ENCODE data around the gene FICD.

Gene FICD

DNA sequence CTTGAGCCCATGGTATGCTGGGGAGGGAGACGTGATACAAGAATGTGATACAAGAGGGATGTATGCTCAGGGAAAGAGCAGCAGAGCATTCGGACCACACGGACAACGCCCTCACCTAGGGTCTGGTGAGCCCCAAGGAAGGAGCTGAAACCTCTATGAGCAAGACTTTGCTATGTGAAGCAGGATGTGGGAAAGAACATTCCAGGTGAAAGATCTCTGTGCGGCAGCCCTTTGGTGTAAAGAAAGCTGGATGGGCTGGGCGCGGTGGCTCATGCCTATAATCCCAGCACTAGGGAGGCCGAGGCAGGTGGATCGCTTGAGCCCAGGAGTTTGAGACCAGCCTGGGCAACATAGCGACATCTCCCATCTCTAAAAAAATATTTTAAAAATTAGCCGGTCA, 16.9 kb upstream of the FICD start:
- in situ Hi-C loops (cut with HindIII; ENCODE audit: low sequenced_read_pairs) = no loop called here

DNA sequence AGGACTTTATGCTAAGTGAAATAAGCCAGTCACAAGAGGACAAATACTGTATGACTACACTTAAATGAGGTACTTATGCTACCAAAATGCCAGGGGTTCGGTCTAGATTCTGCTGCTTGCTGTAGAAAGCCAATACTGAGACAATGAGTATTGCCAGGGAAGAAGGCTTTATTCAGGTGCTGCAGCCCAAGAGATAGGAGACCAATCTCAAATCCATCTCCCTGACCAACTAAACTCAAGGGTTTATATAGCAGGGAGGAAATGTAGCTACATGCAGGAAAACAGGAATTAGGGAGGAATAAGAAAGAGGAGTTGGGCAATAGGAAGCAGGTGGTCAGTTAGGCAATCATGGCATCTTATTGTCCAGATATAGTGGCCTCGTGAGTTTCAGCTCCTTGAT, 12.2 kb upstream of the FICD start:
- in situ Hi-C loops (cut with HindIII; ENCODE audit: low sequenced_read_pairs) = no loop called here

GRCh38 chr12:108505129-108505528, 9.9 kb upstream of the FICD start:
- in situ Hi-C loops (cut with HindIII; ENCODE audit: low sequenced_read_pairs) = no loop called here

DNA sequence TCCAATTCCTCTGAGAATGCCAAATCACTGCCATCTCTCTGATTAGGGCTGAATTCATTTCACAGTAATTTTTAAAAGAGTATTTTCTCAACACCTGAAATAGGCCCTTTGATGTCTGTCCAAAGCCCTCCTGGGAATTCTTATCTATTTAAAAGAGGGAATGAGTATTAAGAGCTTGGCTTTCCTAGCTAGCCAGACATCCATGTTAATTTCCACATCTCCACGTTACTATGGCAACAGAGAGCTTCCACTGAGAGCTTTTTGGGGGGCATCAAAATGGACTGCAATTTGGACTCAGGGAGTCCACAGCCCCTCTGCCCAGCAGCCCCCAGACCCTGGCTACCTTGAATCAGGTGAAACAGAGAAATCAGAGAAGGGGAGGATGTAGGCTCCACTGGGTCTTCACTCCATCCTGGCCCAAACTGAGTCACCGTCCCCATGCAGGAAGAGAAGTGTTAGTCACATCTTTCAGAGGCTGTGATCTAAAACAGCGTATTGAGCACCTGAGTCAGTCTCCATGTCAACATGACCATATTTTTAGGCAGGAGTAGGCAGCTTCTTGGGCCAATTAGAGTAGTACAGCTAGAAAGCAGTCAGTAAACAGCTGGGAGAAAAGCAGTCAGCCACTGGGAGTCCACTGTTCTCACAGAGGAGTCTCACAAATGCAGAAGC, 7.0 kb upstream of the FICD start:
- in situ Hi-C loops (cut with HindIII; ENCODE audit: low sequenced_read_pairs) = no loop called here

GRCh38 chr12:108509806-108510205, 5.3 kb upstream of the FICD start:
- in situ Hi-C loops (cut with HindIII; ENCODE audit: low sequenced_read_pairs) = no loop called here

DNA sequence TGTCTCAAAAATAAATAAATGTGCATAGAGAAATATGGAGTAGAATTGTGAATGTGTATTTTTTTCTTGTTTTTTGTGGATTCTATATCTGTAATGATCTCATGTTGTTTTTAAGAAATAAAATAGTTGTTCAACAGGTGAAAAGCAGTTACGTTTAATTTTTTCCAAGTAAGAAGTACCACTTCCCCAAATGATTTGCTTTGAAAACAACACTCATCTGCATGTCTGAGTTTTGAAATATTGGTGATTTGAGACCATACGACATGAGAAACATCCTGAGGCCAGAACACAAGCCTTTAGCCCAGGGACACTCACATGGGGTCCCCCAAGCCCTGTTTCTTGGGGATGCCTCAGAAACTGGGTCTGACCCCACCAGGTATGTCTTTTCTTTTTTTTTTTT, 4.2 kb upstream of the FICD start:
- in situ Hi-C loops (cut with HindIII; ENCODE audit: low sequenced_read_pairs) = no loop called here

GRCh38 chr12:108511633-108512540, 3.2 kb upstream of the FICD start:
- in situ Hi-C loops (cut with HindIII; ENCODE audit: low sequenced_read_pairs) = no loop called here

DNA sequence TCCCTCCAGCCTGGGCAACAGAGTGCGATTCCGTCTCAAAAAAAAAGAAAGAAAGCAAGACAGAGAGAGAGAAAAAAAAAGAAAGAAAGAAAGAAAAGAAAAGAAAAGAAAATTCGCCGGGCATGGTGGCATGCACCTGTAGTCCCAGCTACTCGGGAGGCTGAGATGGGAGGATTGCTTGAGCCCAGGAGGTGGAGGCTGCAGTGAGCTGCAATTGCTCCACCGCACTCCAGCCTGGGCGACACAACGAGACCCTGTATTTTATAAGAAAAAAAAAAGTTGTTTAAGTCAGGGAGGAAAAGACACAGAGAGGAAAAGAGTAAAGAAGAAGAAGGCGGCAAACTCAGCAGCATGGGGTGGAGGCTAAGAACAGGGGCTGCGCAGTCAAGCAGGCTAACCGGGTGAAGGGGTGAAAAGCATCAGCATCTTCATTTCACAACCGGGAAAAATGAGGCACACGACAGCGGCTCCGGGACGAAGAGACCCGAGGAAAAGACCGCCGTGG, 557 bp upstream of the FICD start:
- in situ Hi-C loops (cut with HindIII; ENCODE audit: low sequenced_read_pairs) = no loop called here

DNA sequence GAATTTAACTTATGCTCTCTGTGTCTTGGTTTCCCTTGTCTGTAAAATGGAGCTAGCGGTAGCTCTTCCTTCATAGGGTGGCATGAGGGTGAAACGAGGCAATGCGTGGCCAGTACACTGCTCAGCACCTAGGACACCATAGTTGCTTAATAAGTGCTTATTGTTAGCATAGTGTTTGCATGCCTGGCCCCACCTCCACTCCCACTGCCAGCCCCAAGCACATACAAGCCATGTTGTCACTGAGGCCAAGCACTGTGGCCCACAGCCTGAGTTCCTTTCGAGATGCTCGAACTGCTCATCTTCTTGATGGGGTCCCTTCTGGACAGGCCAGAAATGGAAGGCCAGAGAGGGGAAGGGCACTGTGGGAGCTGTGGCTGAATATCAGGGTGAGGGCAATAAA, 839 bp downstream of the FICD start:
- in situ Hi-C loops (cut with HindIII; ENCODE audit: low sequenced_read_pairs) = no loop called here

DNA sequence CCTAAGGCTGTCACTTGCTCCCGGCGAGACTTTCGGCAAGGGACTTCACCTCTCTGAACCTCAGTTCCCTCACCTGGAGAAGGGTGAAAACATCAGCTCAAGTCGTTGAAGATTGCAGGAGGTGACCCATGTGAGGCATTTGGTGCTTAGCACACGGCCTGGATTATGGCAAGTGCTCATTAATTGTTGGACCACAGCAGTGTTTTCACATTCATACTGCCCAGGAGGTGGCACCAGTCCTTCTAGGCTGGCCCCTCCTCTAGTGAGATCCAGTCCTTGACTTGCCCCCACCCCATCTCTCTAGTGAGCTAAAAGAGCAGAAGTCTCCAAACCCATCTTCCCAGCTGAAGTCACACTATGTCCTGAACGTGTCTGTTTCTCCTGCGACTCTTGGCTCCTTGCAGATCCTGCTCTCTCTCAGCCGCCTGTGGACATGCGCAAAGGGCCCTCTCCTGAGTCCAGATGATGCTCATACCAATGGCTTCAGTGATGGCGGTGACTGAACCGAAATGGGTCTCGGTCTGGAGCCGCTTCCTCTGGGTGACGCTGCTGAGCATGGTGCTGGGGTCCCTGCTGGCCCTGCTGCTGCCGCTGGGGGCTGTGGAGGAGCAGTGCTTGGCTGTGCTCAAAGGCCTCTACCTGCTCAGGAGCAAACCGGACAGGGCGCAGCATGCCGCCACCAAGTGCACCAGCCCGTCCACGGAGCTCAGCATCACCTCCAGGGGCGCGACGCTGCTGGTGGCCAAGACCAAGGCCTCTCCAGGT, 1.6 kb downstream of the FICD start:
- in situ Hi-C loops (cut with HindIII; ENCODE audit: low sequenced_read_pairs) = no loop called here

GRCh38 chr12:108517288-108518100, 2.4 kb downstream of the FICD start:
- in situ Hi-C loops (cut with HindIII; ENCODE audit: low sequenced_read_pairs) = no loop called here

DNA sequence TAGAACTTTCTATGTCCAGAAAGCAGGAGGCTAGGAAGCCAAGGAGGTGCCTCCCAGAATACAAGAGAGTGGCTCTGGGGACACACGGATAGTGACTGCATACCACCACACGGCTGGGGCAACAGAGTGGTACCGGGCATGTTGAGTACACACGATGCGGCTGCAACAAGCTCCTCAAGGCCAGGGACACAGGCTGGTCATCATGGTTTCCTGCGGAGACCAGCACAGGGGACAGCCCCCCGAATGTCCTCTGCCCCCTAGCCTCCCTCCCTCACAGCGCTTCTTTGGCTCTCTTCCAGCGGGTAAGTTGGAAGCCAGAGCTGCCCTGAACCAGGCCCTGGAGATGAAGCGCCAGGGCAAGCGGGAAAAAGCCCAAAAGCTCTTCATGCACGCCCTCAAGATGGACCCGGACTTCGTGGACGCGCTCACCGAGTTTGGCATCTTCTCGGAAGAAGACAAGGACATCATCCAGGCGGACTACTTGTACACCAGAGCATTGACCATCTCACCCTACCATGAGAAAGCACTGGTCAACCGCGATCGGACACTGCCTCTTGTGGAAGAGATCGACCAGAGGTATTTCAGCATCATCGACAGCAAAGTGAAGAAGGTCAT, 3.1 kb downstream of the FICD start:
- in situ Hi-C loops (cut with HindIII; ENCODE audit: low sequenced_read_pairs) = no loop called here

GRCh38 chr12:108518716-108519496, 3.8 kb downstream of the FICD start:
- in situ Hi-C loops (cut with HindIII; ENCODE audit: low sequenced_read_pairs) = no loop called here

DNA sequence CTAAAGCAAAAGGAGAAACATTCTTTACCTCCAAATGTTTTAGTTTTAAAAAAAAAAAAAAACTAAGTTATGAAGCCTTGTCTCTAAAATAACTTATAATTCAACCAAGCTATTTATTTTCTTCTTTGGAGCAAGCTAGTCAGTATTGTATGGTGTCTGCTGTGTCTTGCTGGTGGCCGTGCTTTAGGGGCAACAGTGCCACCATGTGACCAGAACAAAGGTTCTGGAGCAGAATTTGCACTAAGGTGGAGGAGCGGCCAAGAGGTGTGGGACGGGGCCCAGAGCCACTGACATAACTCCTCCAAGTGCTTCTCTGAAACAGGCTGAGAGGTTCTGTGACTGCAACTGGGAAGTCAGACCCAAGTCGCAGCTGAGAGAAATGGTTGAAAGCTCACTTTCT, 4.5 kb downstream of the FICD start:
- in situ Hi-C loops (cut with HindIII; ENCODE audit: low sequenced_read_pairs) = no loop called here

DNA sequence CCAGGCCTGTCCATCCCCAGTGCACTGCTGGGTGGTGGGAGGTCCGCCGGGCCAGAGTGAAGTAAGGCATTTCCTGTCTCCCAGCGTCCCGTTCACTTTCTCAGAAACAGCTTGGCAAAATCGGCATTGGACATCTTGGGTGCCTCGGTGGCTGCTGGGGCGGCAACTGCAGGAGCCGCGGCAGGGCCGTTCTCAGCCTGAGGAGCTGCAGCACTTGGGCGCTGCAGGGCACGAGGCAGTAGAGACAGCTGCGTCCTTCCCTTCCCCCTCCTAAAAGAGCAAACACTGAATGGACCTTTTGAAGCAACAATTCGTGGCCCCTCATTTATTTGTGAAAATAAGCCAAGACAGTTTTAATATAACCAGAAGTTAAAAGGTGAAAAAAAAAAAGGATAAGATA, 8.3 kb downstream of the FICD start:
- in situ Hi-C loops (cut with HindIII; ENCODE audit: low sequenced_read_pairs) = no loop called here

- in situ Hi-C loops (cut with HindIII; ENCODE audit: low sequenced_read_pairs) = no loop called here
Observed at GRCh38 chr12:108525681-108526080, 10.6 kb downstream of the FICD start.

DNA sequence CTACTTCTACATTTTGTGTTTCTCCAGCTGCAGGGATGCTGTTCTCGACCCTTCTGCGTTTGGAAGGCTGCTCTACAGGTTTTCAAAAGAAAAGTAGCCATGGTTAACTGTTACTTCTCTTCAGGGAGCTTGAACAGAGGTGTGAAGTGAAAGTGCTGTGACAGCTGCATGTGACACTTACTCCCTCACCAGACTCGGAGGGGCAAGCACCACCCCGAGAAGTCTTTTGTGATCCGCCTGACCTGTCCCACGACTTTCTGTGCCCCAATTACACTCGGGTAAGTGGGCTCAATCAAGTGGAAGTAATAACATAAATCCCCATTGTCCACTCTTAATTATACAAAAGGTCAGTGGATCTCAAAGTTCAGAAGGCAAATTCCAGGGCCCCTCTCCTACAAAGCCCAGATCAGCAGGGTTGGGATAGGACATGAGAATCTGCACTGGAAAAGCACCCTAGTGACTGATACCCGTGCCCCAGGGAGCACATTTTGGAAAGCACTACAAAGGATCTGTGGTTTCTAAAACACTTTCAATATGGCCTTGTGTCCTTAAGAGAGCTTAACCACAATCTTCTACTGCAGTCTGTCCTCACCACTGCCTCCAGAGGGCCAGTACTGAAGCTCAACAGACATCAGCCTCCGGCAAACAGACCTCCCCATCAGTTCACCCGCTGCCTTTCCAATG, 11.5 kb downstream of the FICD start:
- in situ Hi-C loops (cut with HindIII; ENCODE audit: low sequenced_read_pairs) = no loop called here

- in situ Hi-C loops (cut with HindIII; ENCODE audit: low sequenced_read_pairs) = no loop called here
Observed at GRCh38 chr12:108527166-108527496, 12.1 kb downstream of the FICD start.

DNA sequence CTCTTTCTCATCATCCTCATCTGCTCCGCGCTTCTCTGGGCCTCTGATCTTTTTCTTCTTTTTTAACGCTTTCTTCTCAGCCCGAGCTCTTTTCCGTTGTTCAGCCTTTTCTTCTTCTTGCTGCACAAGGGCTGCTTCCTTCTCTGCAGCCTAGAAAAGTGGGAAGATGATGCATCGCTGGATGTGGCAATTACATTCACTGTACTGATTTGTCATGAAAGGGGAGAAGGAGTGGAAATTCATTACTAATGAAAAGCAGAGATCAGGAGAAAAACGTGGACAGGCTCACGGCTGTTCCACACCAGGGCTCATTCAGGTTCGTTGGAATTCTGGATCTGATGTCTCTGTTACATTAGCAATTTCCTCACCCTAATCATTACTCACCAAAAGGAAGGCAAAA, 15.1 kb downstream of the FICD start:
- in situ Hi-C loops (cut with HindIII; ENCODE audit: low sequenced_read_pairs) = no loop called here

Data from DLD1 (cell line).